ENCODE measurements around the gene B9D1. TPM values are rescaled to one million over a fixed set of nuclear protein-coding genes. Genes with fewer than 3 reads are reported as not detected.

B9D1 gene
- total and polyA plus RNA-seq, 3 donors from 2014 or later, result 42.1 to 132 (median 59.9) TPM

DNA sequence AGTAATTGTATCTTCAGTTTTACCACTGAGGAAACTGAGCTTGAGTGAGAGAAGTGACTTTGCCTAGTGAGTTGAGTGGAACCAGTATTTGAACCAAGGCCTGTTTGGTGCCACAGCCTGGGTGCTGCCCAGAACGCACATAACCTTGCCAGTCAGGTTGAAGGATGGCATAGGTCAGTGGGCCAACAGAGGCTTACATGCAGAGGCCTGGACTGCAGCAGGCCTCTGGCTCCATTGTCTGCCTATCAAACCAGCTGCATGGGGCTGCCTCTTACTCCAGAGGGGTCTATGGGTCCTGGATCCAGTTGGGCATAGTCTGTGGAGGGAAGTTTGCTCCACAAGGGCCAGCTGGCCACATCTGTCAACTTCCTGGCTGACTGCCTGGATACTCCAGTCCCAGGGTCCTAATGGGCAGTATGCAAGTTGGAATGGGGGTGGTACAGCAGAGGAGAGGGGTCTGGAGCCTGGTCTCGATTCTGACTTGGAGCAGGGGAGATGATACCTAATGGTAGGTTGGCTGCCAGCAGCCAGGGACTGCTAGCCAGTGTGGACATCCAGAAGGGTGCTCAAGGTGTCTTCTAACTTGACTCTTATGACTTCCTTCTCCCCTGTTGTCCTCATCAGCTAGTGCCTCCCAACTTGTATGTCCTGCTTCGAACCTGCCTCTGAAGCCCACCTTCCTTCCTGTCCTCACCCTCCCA is 37.4 kb upstream of the B9D1 start:
- Histone ChIP-seq H3K27me3 (no peaks in the 10 kb centered on the region), H3K27ac (no peak overlapping the region), H3K9me3 (no peaks in the 10 kb centered on the region), H3K4me1 (peaks cover 8% of the 10 kb centered on the region), H3K36me3 (ENCODE audit: low read depth, missing control alignments) (no peaks in the 10 kb centered on the region), H3K4me3 (no peak overlapping the region)
- TF ChIP-seq, protein P1, sequence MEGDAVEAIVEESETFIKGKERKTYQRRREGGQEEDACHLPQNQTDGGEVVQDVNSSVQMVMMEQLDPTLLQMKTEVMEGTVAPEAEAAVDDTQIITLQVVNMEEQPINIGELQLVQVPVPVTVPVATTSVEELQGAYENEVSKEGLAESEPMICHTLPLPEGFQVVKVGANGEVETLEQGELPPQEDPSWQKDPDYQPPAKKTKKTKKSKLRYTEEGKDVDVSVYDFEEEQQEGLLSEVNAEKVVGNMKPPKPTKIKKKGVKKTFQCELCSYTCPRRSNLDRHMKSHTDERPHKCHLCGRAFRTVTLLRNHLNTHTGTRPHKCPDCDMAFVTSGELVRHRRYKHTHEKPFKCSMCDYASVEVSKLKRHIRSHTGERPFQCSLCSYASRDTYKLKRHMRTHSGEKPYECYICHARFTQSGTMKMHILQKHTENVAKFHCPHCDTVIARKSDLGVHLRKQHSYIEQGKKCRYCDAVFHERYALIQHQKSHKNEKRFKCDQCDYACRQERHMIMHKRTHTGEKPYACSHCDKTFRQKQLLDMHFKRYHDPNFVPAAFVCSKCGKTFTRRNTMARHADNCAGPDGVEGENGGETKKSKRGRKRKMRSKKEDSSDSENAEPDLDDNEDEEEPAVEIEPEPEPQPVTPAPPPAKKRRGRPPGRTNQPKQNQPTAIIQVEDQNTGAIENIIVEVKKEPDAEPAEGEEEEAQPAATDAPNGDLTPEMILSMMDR (IDR thresholded peaks at IDR 0.05), result no peak
- TF ChIP-seq POLR2A (IDR thresholded peaks at IDR 0.05), result no peak
- intact Hi-C loops (cut with DNase I; ENCODE audit: low total_unique reads), result no loop called here
- WGBS, 2 donors, result 82 to 89% methylated on average over 3 of the region's 3 CpGs
- DNase-seq, result no peak

DNA sequence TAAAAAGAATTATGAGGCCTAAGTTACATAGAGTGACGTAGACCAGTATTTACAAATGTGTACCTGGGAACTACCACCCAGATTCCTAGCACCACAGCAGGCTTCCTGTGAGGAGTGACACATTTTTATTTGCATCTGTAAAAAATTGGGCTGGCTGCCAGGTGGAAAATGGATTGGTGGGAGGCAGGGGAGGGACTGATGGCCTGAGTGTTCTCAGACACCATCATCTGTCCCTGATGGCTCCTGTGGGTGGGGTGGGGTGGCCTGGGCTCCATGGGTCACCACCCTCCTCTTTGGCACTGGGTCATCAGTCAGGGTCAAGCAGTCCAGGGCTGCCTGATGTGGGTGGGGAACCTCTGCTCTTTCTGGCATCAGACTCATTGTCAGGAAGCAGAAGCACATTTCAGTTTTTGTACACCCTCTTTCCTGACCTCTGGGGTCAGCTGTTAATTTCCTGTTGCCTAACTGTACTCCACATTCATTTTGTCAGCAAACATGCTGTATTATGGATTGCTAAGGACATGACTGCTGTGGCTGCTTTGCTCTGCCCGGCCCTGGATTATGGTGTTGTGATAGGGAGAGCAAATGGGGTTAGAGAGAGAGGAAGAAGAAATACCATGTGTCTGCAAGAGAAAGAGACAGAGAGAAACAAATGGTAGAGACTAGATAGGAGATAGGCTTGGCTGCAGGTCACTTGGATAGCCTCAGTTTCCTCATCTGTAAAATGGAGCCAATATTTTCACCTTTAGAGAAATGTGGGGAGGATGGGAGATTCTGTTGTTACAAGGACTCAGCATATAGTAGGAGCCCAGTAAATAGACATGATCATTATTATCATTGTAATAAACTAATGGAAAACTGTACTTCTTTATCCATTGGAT is 36.0 kb upstream of the B9D1 start:
- WGBS, 2 donors, result 55 to 74% methylated on average over 2 of the region's 2 CpGs
- Histone ChIP-seq H3K4me1 (peaks cover 8% of the 10 kb centered on the region), H3K4me3 (no peak overlapping the region), H3K9me3 (no peaks in the 10 kb centered on the region), H3K27me3 (no peaks in the 10 kb centered on the region), H3K36me3 (ENCODE audit: low read depth, missing control alignments) (no peaks in the 10 kb centered on the region), H3K27ac (no peak overlapping the region)
- intact Hi-C loops (cut with DNase I; ENCODE audit: low total_unique reads), result no loop called here
- DNase-seq, result no peak
- no peak for TF ChIP-seq POLR2A (IDR thresholded peaks at IDR 0.05)
- TF ChIP-seq, protein P1 (IDR thresholded peaks at IDR 0.05), result no peak

DNA sequence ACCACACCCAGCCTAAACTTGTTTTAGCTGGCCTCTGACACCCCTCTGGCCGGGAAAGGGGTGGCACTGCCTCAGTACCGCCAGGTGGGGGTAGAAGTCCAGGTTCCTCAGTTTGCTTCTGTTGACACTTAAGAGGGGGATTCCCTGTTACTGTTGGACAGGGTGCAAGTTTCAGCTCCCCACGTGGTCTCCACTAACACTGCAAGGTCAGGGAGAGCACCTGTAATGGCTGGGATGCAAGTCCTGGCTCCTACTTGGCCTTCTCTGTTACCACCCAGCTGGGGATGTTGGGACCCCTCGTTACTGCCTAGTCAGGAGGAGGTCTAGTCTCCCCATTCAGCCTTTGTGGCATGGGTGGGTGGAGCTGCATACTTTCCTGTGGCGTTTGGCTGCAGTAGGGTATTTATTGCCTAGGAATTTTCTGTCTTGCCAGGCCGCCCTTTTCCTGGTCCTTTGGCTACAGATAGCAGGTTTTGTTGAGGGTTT is 35.1 kb upstream of the B9D1 start:
- Histone ChIP-seq H3K36me3 (ENCODE audit: low read depth, missing control alignments) (no peaks in the 10 kb centered on the region), H3K4me3 (no peak overlapping the region), H3K4me1 (peaks cover 8% of the 10 kb centered on the region), H3K27me3 (no peaks in the 10 kb centered on the region), H3K27ac (no peak overlapping the region), H3K9me3 (no peaks in the 10 kb centered on the region)
- WGBS, 2 donors, result 84 to 91% methylated on average over 6 of the region's 6 CpGs
- no peak for DNase-seq
- TF ChIP-seq, protein P1 (IDR thresholded peaks at IDR 0.05), result no peak
- intact Hi-C loops (cut with DNase I; ENCODE audit: low total_unique reads), result no loop called here

DNA sequence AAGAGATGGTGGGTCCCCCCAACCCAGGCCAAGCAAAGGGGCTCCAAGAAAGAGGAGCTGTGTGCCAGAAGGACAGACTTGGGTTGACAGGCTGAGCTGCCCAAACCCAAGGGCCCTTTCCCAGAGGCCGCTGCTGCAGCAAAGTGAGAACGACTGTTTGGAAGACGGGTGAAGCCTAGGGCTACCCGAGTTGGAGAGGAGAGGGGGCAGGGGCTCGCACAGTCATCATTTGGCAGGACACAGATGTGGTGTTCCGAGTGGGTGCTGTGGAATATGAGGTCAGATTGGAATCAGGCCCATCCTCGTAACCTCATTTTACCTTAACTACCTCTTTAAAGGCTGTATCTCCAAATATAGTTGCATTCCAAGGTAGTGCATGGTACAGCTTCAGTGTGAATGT is 29.8 kb upstream of the B9D1 start:
- Histone ChIP-seq H3K36me3 (ENCODE audit: low read depth, missing control alignments) (no peaks in the 10 kb centered on the region), H3K9me3 (no peaks in the 10 kb centered on the region), H3K4me1 (peaks cover 30% of the 10 kb centered on the region), H3K27ac (no peak overlapping the region), H3K4me3 (no peak overlapping the region), H3K27me3 (no peaks in the 10 kb centered on the region)
- WGBS, 2 donors, result 72 to 86% methylated on average over 7 of the region's 7 CpGs
- DNase-seq, result no peak
- intact Hi-C loops (cut with DNase I; ENCODE audit: low total_unique reads), result no loop called here
- TF ChIP-seq, protein P1 (IDR thresholded peaks at IDR 0.05), result no peak
- no peak for TF ChIP-seq POLR2A (IDR thresholded peaks at IDR 0.05)

Measured in testis (tissue), 3 donors.